Stimulated activated CD4-positive, alpha-beta T cell treated with anti-CD3 and anti-CD28 coated beads, Interleukin-12 subunit alpha, Interleukin-12 subunit beta, amount 100 ng/mL, for 24 hours (primary cell): ENCODE measurements around the gene CDH8.
"Not testable (repeated sequence)": the region's sequence is repeated elsewhere in the genome, so short reads cannot be mapped to it uniquely, and the experiment has no call there.

Source experiments
- DNase-seq, 2 experiments: peaks; one replicate each; pipeline ENCODE4 v3.0.0-alpha.2; 2020; ENCODE audit warnings: low read depth in 2 of 2

Gene CDH8

DNA sequence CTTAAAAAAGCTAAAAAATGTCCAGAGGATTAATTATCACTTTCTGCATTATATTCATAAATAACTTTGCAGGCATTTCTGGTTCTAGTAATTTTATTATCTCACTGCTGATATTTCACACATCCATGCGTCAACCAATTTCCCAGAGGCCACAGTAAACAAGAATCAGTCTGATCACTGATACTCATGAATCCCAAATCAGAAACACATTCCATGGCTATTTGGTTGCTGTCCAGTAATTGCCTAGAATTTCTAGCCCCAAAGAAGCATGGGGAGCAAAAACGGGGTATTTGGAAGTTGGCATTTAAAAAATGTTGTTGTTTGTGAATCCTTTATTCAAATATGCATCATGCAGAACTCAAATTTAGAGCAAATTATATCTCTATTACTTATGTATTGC is 244.8 kb downstream of the CDH8 start:
- DNase-seq, result no peak

GRCh38 chr16:61781855-61782254 is 254.4 kb downstream of the CDH8 start:
- DNase-seq, result not testable (repeated sequence)

DNA sequence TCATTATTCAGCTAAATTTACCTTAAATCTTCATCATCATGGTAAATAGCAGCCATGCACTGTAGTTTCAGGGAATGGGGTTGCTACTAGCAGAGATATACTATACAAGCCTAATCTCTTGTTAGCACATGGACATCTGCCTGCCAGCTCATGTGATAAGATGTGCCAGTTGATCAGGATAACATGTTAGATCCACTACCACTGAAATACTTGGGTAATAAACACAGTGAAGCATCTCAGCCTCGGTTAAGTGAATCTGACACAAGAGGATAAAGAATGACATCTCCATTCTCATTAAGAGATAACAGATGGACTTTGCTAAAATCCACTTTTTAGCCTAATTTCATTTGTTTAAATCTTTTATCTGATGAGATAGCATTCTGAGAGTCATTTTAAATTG is 256.1 kb downstream of the CDH8 start:
- no peak for DNase-seq

DNA sequence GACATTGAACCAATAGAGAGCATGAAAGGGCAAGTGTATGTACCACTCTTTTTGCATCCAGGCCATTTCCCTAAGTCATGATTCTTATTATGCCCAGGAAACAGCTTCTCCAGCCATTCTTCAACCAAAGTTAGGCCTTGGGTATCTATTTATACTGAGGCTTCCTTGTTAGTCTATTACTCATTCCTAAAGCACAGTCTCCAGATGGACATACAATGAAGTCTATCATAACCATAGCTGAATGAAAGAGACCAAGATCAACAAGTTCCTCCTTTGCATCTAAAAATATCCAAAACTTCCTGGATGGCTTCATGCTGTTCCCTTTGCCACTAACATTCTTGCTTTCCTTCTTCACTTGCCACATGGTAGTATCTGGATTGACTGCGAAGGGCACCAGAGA is 265.9 kb downstream of the CDH8 start:
- no peak for DNase-seq

- DNase-seq, result no peak
Measured at GRCh38 chr16:61763991-61764390, 272.2 kb downstream of the CDH8 start.

GRCh38 chr16:61763013-61763412 is 273.2 kb downstream of the CDH8 start:
- no peak for DNase-seq

- DNase-seq, result no peak
Measured at GRCh38 chr16:61730997-61731396, 305.2 kb downstream of the CDH8 start.

GRCh38 chr16:61726701-61727100 is 309.5 kb downstream of the CDH8 start:
- DNase-seq, result no peak

GRCh38 chr16:61726125-61726524 is 310.1 kb downstream of the CDH8 start:
- DNase-seq, result no peak

GRCh38 chr16:61721544-61721943 is 314.7 kb downstream of the CDH8 start:
- DNase-seq, result no peak

DNA sequence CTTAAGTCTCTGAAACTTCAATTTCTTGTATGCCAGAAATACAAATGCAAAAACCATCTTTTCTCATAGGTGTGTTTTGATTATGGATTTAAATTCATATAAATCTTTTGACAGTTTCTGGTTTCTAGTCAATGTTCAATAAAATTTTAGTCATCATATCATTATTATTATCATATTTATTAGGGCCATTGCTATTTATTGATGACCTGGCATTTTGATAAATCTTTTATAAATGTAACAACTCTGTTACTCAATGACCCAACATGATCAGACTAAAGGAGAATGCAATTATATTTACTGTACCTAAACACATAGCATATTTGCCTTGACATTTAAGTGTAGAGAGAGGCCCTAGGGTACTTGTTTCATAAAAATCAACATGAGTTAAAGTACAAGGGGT is 320.8 kb downstream of the CDH8 start:
- no peak for DNase-seq

DNA sequence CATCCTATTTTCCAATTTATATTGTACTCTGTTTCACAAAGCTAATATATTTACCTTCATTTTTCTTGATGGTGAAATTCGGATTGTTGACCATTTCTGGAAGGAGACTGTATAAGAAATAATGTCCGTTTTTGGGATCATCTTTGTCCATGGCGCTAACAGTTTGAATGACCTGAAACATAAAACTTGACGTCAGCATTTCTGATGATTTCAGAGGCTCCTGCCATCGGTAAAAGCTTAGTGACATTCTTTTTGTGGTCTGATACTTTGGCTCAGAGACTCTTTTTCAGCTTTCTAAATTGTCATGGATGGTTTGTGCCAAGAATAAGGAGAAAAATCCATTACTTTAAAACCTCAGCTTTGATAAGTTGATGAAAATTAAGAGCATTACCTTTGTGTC is 322.5 kb downstream of the CDH8 start:
- no peak for DNase-seq

DNA sequence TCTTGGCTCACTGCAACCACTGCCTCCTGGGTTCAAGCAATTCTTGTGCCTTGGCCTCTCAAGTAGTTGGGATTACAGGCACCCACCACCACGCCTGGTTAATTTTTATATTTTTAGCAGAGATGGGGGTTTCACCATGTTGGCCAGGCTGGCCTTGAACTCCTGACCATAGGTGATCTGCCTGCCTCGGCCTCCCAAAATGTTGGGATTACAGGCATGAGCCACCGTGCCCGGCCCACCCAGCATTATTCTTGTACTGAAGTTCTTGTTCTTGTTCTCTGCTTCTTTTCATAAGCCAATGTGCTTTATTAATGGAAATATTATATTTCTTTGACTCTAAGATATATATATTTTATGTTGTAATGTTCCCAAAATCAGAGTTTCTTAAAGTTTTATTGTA is 336.6 kb downstream of the CDH8 start:
- DNase-seq, result not testable (repeated sequence)

- no peak for DNase-seq
Measured at GRCh38 chr16:61684541-61684940, 351.7 kb downstream of the CDH8 start.

DNA sequence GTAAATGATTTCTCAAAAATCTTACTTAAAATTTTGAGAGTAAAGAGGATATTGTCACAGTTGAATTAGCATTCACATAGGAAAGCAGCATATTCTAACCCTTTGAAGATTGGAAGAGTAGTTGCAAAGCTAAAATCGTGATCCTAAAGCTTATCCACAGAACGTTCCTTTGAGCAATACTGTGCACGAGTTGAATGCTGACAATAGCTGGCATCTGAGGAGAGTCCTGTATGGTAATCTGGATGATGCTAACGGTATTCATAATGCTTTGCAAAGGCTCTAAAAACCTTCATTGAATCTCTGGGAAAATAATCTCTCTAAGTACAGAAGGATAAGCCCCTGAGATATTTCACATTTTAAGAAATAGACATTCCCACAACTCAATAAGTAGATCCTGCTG is 354.6 kb downstream of the CDH8 start:
- no peak for DNase-seq

DNA sequence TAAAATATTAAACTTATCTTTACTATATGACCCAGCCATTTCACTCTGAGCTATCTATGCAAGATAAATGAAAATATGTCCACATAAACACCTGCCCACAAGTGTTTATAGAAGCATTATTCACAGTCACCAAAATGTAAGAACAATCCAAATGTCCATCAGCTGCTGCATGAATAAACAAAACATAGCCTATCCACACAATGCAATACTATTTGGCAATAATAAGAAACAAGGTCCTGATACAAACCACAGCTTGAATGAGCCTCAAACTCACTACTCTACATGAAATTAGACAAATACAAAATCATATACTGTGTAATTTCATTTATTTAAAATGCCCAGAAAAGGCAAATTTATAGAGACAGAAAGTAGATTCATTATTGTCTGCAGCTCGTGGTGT is 355.1 kb downstream of the CDH8 start:
- DNase-seq, result no peak

- no peak for DNase-seq
Measured at GRCh38 chr16:61678182-61678581, 358.1 kb downstream of the CDH8 start.

GRCh38 chr16:61677776-61678175 is 358.5 kb downstream of the CDH8 start:
- DNase-seq, result no peak

DNA sequence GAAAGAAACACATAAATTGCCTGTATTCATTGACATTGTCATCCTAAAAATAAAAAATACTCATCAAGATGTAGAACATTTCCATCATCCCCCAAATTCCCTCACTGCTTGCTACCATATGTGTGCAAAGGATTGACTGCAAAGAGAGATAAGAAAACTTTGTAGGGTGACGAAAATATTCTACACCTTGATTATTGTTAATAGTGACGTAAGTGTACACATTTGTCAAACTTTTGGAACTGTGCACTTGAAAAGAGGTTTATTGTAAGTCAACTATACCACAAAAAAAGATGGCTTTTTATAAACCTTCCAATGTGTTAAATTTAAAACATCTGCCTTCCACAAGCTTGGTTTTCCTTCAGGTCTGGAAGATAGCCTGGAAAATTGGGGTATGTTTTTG is 359.5 kb downstream of the CDH8 start:
- no peak for DNase-seq

DNA sequence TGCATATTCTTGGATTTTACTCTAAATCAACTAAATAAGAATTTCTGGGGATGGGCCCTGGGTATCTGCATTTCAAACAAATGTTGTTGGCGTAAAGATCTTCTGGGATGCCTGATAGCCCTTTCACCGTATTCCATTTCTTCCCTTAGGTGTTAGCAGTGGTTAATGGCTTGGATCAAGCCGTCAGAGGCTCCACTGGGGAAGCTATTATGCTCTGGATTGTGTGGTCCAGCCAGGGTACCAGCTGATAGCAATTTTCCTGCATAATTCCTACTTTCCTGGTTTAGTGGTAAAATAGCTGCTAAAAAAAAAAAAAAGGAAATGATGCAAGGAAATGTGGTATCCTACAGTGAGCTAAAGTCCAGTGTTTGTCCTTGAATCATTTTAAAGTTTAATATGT is 365.1 kb downstream of the CDH8 start:
- DNase-seq, result no peak

DNA sequence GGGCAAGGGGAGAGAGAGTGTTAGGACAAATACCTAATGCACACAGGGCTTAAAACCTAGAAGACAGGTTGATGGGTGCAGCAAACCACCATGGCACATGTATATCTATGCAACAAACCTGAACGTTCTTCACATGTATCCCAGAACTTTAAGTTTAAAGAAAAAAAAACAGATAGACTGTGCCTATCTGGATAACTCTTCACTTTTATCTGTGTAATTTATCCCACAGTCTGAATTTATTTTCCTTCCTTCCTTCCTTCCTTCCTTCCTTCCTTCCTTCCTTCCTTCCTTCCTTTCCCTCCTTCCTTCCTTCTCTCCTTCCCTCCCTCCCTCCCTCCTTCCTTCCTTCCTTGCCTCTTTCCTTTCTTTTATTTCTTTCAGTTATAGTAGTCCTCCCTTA is 370.7 kb downstream of the CDH8 start:
- no peak for DNase-seq

GRCh38 chr16:61659936-61660335 is 376.3 kb downstream of the CDH8 start:
- DNase-seq, result no peak

- no peak for DNase-seq
Measured at GRCh38 chr16:61654962-61655361, 381.3 kb downstream of the CDH8 start.

- DNase-seq, result no peak
Measured at GRCh38 chr16:61653544-61653943, 382.7 kb downstream of the CDH8 start.

DNA sequence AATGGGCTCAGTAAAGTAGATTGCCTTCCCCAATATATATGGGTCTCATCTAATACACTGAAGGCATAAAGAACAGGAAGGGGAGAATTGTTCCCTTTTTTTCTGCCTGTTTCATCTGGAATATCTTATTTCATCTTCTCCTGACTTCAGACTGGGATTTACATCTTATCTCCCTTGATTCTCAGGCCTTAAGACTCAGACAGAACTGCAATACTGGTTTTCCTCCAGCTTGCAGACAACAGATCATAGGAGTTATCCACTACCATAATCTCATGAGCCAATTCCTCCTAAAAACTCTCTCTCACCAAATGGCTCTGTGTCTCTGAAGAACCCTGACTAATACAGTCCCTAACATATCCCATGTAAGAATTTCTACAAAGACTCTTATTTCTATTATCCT is 390.7 kb downstream of the CDH8 start:
- DNase-seq, result no peak
